Retinal pigment epithelial cell (primary cell): ENCODE data around the gene CDC6.

ENCODE experiments used
- DNase-seq: peaks from one replicate; pipeline ENCODE4 v3.0.0-alpha.2; 2010; ENCODE audit warnings: low read depth
- H3K4me3 ChIP-seq: 2 replicates; pipeline ENCODE4 v1.5.1; 2011; ENCODE audit warnings: mild to moderate bottlenecking, low read length, control low read depth, moderate library complexity
- CTCF ChIP-seq: conservative IDR thresholded peaks from 2 replicates; pipeline ENCODE4 v1.5.1; 2011; ENCODE audit warnings: low read depth, low read length, control low read depth, inconsistent platforms

CDC6 gene

GRCh38 chr17:40311575-40311974, 23.9 kb downstream of the CDC6 start:
- no peak for TF ChIP-seq CTCF
- DNase-seq, result no peak
- H3K4me3 ChIP-seq, result peak overlapping the region; percentile 87

GRCh38 chr17:40312131-40312731, 24.6 kb downstream of the CDC6 start:
- no peak for DNase-seq
- H3K4me3 ChIP-seq, result no peak overlapping the region
- TF ChIP-seq CTCF, result no peak

GRCh38 chr17:40312893-40313667, 25.4 kb downstream of the CDC6 start:
- no peak for DNase-seq
- no peak overlapping the region for H3K4me3 ChIP-seq

GRCh38 chr17:40313668-40314583, 26.2 kb downstream of the CDC6 start:
- H3K4me3 ChIP-seq, result no peak overlapping the region
- DNase-seq, result no peak
- no peak for TF ChIP-seq CTCF

More at GRCh38 chr17:40312893-40313667, 25.4 kb downstream of the CDC6 start:
- TF ChIP-seq CTCF, result no peak

- TF ChIP-seq CTCF, result no peak
- H3K4me3 ChIP-seq, result no peak overlapping the region
- peak; percentile 86 for DNase-seq
These were observed 26.9 kb downstream of the CDC6 start for GRCh38 chr17:40314584-40314956.

GRCh38 chr17:40315206-40315605, 27.5 kb downstream of the CDC6 start:
- no peak for TF ChIP-seq CTCF
- H3K4me3 ChIP-seq, result no peak overlapping the region
- DNase-seq, result no peak
